GM23338 (cell line): ENCODE measurements around the gene LNX2. TPM values are rescaled to one million over a fixed set of nuclear protein-coding genes. Genes with fewer than 3 reads are reported as not detected.

Experiments used
- ATAC-seq: fragments of 200-7000 bp; cut with Tn5 transposase; 3 replicates; pipeline ENCODE4 v1.9.1; 2020
- DNase-seq: peaks from one replicate; pipeline ENCODE4 v3.0.0-alpha.2; 2015; ENCODE audit warnings: low spot score
- H2AFZ ChIP-seq: fragments of 200-600 bp; sonication (generic); 2 replicates; pipeline ENCODE4 v1.8.0; 2016; ENCODE audit warnings: antibody characterized with exemption, mild to moderate bottlenecking, moderate library complexity
- H3F3A ChIP-seq: fragments of 200-600 bp; sonication (generic); replicated peaks from 2 replicates; pipeline ENCODE4 v1.8.0; 2017; ENCODE audit warnings: antibody characterized with exemption, mixed run types, low read depth
- H3K27ac ChIP-seq: fragments of 200-600 bp; sonication (generic); 2 replicates; pipeline ENCODE4 v1.6.1; 2016; ENCODE audit warnings: low read depth
- H3K27me3 ChIP-seq: fragments of 200-600 bp; sonication (generic); 2 replicates; pipeline ENCODE4 v1.8.0; 2016; ENCODE audit warnings: mild to moderate bottlenecking, mixed run types, moderate library complexity; ENCODE audit not compliant: insufficient read depth
- H3K36me3 ChIP-seq: fragments of 200-600 bp; sonication (generic); 2 replicates; pipeline ENCODE4 v1.8.0; 2016; ENCODE audit warnings: mild to moderate bottlenecking; ENCODE audit not compliant: insufficient read depth
- H3K4me1 ChIP-seq: fragments of 200-600 bp; sonication (generic); 2 replicates; pipeline ENCODE4 v1.8.0; 2016; ENCODE audit warnings: mild to moderate bottlenecking, moderate library complexity; ENCODE audit not compliant: insufficient read depth
- H3K4me2 ChIP-seq: fragments of 200-600 bp; sonication (generic); 2 replicates; pipeline ENCODE4 v1.7.1; 2017; ENCODE audit warnings: mixed run types
- H3K4me3 ChIP-seq: fragments of 200-600 bp; sonication (generic); 2 replicates; pipeline ENCODE4 v1.6.1; 2016; ENCODE audit warnings: mixed run types
- H3K79me2 ChIP-seq: fragments of 200-600 bp; sonication (generic); replicated peaks from 2 replicates; pipeline ENCODE4 v1.8.0; 2017; ENCODE audit warnings: mild to moderate bottlenecking; ENCODE audit not compliant: insufficient read depth
- H3K9me2 ChIP-seq: fragments of 200-600 bp; sonication (generic); 2 replicates; pipeline ENCODE4 v1.8.0; 2017; ENCODE audit not compliant: insufficient read depth
- H4K20me1 ChIP-seq: fragments of 200-600 bp; sonication (generic); replicated peaks from 2 replicates; pipeline ENCODE4 v1.8.0; 2017; ENCODE audit warnings: mild to moderate bottlenecking; ENCODE audit not compliant: insufficient read depth
- H3K27ac Mint-ChIP-seq: 2 replicates; pipeline ENCODE4 v1.8.0; 2020; ENCODE audit warnings: inconsistent platforms, mild to moderate bottlenecking, moderate library complexity, mixed read lengths
- H3K27me3 Mint-ChIP-seq: 3 replicates; pipeline ENCODE4 v1.8.0; 2022; ENCODE audit warnings: low read depth, mild to moderate bottlenecking, moderate library complexity, mixed read lengths, inconsistent platforms; ENCODE audit not compliant: insufficient read depth, poor library complexity
- H3K36me3 Mint-ChIP-seq: 3 replicates; pipeline ENCODE4 v1.8.0; 2021; ENCODE audit warnings: low read depth, mild to moderate bottlenecking, inconsistent platforms, moderate library complexity, mixed read lengths
- H3K4me1 Mint-ChIP-seq: 3 replicates; pipeline ENCODE4 v1.8.0; 2020; ENCODE audit warnings: mild to moderate bottlenecking, inconsistent platforms, mixed read lengths
- H3K4me3 Mint-ChIP-seq: 3 replicates; pipeline ENCODE4 v1.8.0; 2021; ENCODE audit warnings: moderate library complexity, mild to moderate bottlenecking, inconsistent platforms, mixed read lengths
- H3K9me3 Mint-ChIP-seq: 3 replicates; pipeline ENCODE4 v1.8.0; 2020; ENCODE audit warnings: moderate library complexity, mild to moderate bottlenecking, inconsistent platforms, mixed read lengths
- CREB1 ChIP-seq: fragments of 250-450 bp; sonication (Bioruptor Pico); IDR thresholded peaks from 2 replicates; pipeline ENCODE4 v1.5.0; 2020; ENCODE audit warnings: low read depth, mild to moderate bottlenecking, moderate library complexity
- CTCF ChIP-seq, 2 experiments: fragments of 200-600 bp in 1 of 2; sonication (generic) in 1 of 2; conservative IDR thresholded peaks; 2 replicates each; pipeline versions ENCODE4 v1.5.1 to v1.6.1; 2016 to 2017; ENCODE audit warnings: antibody characterized with exemption in 2 of 2, low read depth in 2 of 2, mild to moderate bottlenecking in 2 of 2, moderate library complexity in 1 of 2
- POLR2AphosphoS5 ChIP-seq: IDR thresholded peaks from 2 replicates; pipeline ENCODE4 v1.6.1; 2016; ENCODE audit warnings: antibody characterized with exemption, low read depth
- REST ChIP-seq: IDR thresholded peaks from one replicate; pipeline ENCODE4 v1.6.1; 2018; ENCODE audit warnings: antibody characterized with exemption; ENCODE audit not compliant: unreplicated experiment
- STAT1 ChIP-seq: IDR thresholded peaks from one replicate; pipeline ENCODE4 v1.6.1; 2016; ENCODE audit warnings: antibody characterized with exemption; ENCODE audit not compliant: unreplicated experiment
- ZNF114 ChIP-seq: fragments of 250-450 bp; sonication (Bioruptor Pico); IDR thresholded peaks from 2 replicates; pipeline ENCODE4 v1.5.0; 2020; ENCODE audit warnings: mild to moderate bottlenecking, moderate library complexity
- ZNF462 ChIP-seq: fragments of 250-450 bp; sonication (Bioruptor Pico); IDR thresholded peaks from 2 replicates; pipeline ENCODE4 v1.5.0; 2020; ENCODE audit warnings: mild to moderate bottlenecking, moderate library complexity
- polyA plus RNA-seq: library from polyadenylated mRNA; unstranded; fragments of >200 nt; fragmentation: Nextera tagmentation; extraction: Ambion mirVana; gene quantifications from 2 replicates; pipeline ENCODE4 v1.2.1, GENCODE V29; 2016
- total RNA-seq: library from RNA; depleted of rRNA; stranded (reverse); fragments of >200 nt; shearing (Covaris generic); gene quantifications from 2 replicates; pipeline ENCODE4 v1.2.3, GENCODE V29; 2014

LNX2 gene
- total and polyA plus RNA-seq, 2 experiments from 2014 or later = 3.7 to 18.0 TPM

GRCh38 chr13:27613628-27614027 lies 6.7 kb downstream of the LNX2 start:
- Histone ChIP-seq H3K4me3 (no peak overlapping the region), H3K36me3 (no peaks in the 10 kb centered on the region), H3K4me2 (peak overlapping the region; percentile 38; the same call in 1 of the 2 replicates), H3K9me2 (no peaks in the 10 kb centered on the region), H3K4me1 (peaks cover 15% of the 10 kb centered on the region), H3K27me3 (no peaks in the 10 kb centered on the region), H3K79me2 (peaks cover 99% of the 10 kb centered on the region), H4K20me1 (peaks cover 38% of the 10 kb centered on the region), H3F3A (no peaks in the 10 kb centered on the region), H3K27ac (no peak overlapping the region), H2AFZ (no peak overlapping the region)
- Mint-ChIP-seq H3K4me3 (no peak overlapping the region), H3K27me3 (peaks cover 6% of the 10 kb centered on the region), H3K36me3 (peaks cover 10% of the 10 kb centered on the region), H3K4me1 (peaks cover 36% of the 10 kb centered on the region), H3K9me3 (peaks cover 4% of the 10 kb centered on the region; the same call in 1 of the 3 replicates), H3K27ac (no peak overlapping the region)
- ATAC-seq (no peak), DNase-seq (no peak)
- TF ChIP-seq REST = no peak
- TF ChIP-seq CTCF (conservative IDR thresholded peaks at IDR 0.05; ENCODE audit: low read depth in 2 of 2) = no peak
- no peak for TF ChIP-seq CREB1 (CRISPR knock-in tag)

GRCh38 chr13:27607125-27607524 lies 13.2 kb downstream of the LNX2 start:
- ATAC-seq (no peak), DNase-seq (no peak)
- Mint-ChIP-seq H3K27me3 (peaks cover under 1% of the 10 kb centered on the region), H3K9me3 (no peaks in the 10 kb centered on the region), H3K4me3 (no peak overlapping the region), H3K36me3 (no peaks in the 10 kb centered on the region), H3K27ac (peak overlapping the region; percentile 0; the same call in 1 of the 2 replicates), H3K4me1 (peaks cover 19% of the 10 kb centered on the region)
- peaks cover 10% of the 10 kb centered on the region for H3K4me1 ChIP-seq
- H3K4me3 ChIP-seq = no peak overlapping the region
- no peaks in the 10 kb centered on the region for H3K9me2 ChIP-seq
- no peaks in the 10 kb centered on the region for H3K27me3 ChIP-seq
- H3F3A ChIP-seq = no peaks in the 10 kb centered on the region
- peaks cover 19% of the 10 kb centered on the region; the same call in 1 of the 2 replicates for H4K20me1 ChIP-seq
- H3K4me2 ChIP-seq = no peak overlapping the region
- H3K27ac ChIP-seq = no peak overlapping the region
- H3K36me3 ChIP-seq = no peaks in the 10 kb centered on the region
- no peak overlapping the region for H2AFZ ChIP-seq
- peaks cover 99% of the 10 kb centered on the region for H3K79me2 ChIP-seq
- no peak for TF ChIP-seq ZNF462 (CRISPR knock-in tag)
- TF ChIP-seq ZNF114 = no peak
- no peak for TF ChIP-seq POLR2AphosphoS5
- no peak for TF ChIP-seq STAT1
